HEK293 (cell line): Measurements from ENCODE around the gene CUL7.

Source experiments
- CTCF ChIA-PET: fragments of 350-600 bp; formaldehyde crosslinking; extraction: SDS; loops from one replicate; lab custom pipeline; 2021; ENCODE audit warnings: antibody characterized with exemption; lab: Yijun Ruan, JAX
- POLR2A ChIA-PET: fragments of 300-600 bp; formaldehyde crosslinking; extraction: SDS; loops from one replicate; lab custom pipeline; 2020; ENCODE audit warnings: antibody characterized with exemption, inconsistent platforms; lab: Yijun Ruan, JAX
- H3K27ac ChIP-seq: fragments of 200-500 bp; sonication (Bioruptor generic); 2 replicates; pipeline ENCODE4 v1.5.1; 2014; ENCODE audit warnings: low read depth, low read length, control low read depth, inconsistent platforms; ENCODE audit errors: extremely low read depth
- H3K36me3 ChIP-seq, 2 experiments: fragments of 200-500 bp in 1 of 2; sonication (Bioruptor generic) in 1 of 2; 1 replicate in 1 of 2; 2 replicates in 1 of 2; pipeline ENCODE4 v1.5.1; 2014 to 2017; ENCODE audit warnings: inconsistent platforms in 2 of 2, low read length in 2 of 2; ENCODE audit not compliant: control insufficient read depth in 2 of 2, insufficient read depth in 1 of 2
- H3K4me1 ChIP-seq: fragments of 200-500 bp; sonication (Bioruptor generic); 2 replicates; pipeline ENCODE4 v1.5.1; 2014; ENCODE audit warnings: mild to moderate bottlenecking, low read length, inconsistent platforms; ENCODE audit not compliant: control insufficient read depth, insufficient read depth
- H3K4me3 ChIP-seq: 2 replicates; pipeline ENCODE4 v1.5.1; 2011; ENCODE audit warnings: low read depth, mild to moderate bottlenecking, control low read depth, low read length, moderate library complexity
- H3K9me3 ChIP-seq: fragments of 200-500 bp; sonication (Bioruptor generic); 2 replicates; pipeline ENCODE4 v1.5.1; 2014; ENCODE audit warnings: low read depth, low read length, inconsistent platforms; ENCODE audit not compliant: control insufficient read depth, insufficient read depth
- ELK4 ChIP-seq: IDR thresholded peaks from 2 replicates; pipeline ENCODE4 v1.6.1; 2011; ENCODE audit warnings: mild to moderate bottlenecking, low read depth, low read length, borderline replicate concordance
- GLI2 ChIP-seq: fragments of 450-650 bp; formaldehyde crosslinking; IDR thresholded peaks from 2 replicates; pipeline ENCODE4; 2017; ENCODE audit warnings: missing biosample characterization, missing genetic modification characterization, low read depth, borderline replicate concordance
- HOXD13 ChIP-seq: sonication (generic); formaldehyde crosslinking; IDR thresholded peaks from 2 replicates; pipeline ENCODE4 v1.8.0; 2022; ENCODE audit warnings: missing genetic modification reagents, borderline replicate concordance
- KLF8 ChIP-seq: fragments of 450-650 bp; formaldehyde crosslinking; IDR thresholded peaks from 2 replicates; pipeline ENCODE4 v1.5.1; 2016; ENCODE audit warnings: missing biosample characterization, missing genetic modification characterization
- MZF1 ChIP-seq: fragments of 450-650 bp; formaldehyde crosslinking; IDR thresholded peaks from 2 replicates; pipeline ENCODE4 v1.5.1; 2017; ENCODE audit warnings: missing biosample characterization, missing genetic modification characterization, borderline replicate concordance
- PATZ1 ChIP-seq: fragments of 450-650 bp; formaldehyde crosslinking; IDR thresholded peaks from 2 replicates; pipeline ENCODE4 v1.5.1; 2016; ENCODE audit warnings: missing biosample characterization, missing genetic modification characterization
- PRDM1 ChIP-seq: fragments of 450-650 bp; formaldehyde crosslinking; IDR thresholded peaks from 2 replicates; pipeline ENCODE4; 2016; ENCODE audit warnings: missing biosample characterization, missing genetic modification characterization
- RBAK ChIP-seq: fragments of 450-650 bp; formaldehyde crosslinking; IDR thresholded peaks from 2 replicates; pipeline ENCODE4 v1.5.1; 2016; ENCODE audit warnings: missing biosample characterization, missing genetic modification characterization
- SCRT2 ChIP-seq: fragments of 450-650 bp; formaldehyde crosslinking; IDR thresholded peaks from 2 replicates; pipeline ENCODE4 v1.5.1; 2016; ENCODE audit warnings: missing biosample characterization, missing genetic modification characterization
- ZBTB17 ChIP-seq: fragments of 450-650 bp; formaldehyde crosslinking; IDR thresholded peaks from 2 replicates; pipeline ENCODE4 v1.5.1; 2016; ENCODE audit warnings: missing biosample characterization, missing genetic modification characterization
- ZFHX2 ChIP-seq: fragments of 450-650 bp; formaldehyde crosslinking; conservative IDR thresholded peaks from 2 replicates; pipeline ENCODE4 v1.5.1; 2016; ENCODE audit warnings: missing biosample characterization, missing genetic modification characterization
- ZIC2 ChIP-seq: fragments of 450-650 bp; formaldehyde crosslinking; IDR thresholded peaks from 2 replicates; pipeline ENCODE4 v1.5.1; 2016; ENCODE audit warnings: missing biosample characterization, missing genetic modification characterization
- ZNF132 ChIP-seq: fragments of 450-650 bp; formaldehyde crosslinking; IDR thresholded peaks from 2 replicates; pipeline ENCODE4 v1.5.1; 2017; ENCODE audit warnings: missing biosample characterization, missing genetic modification characterization, borderline replicate concordance
- ZNF138 ChIP-seq: fragments of 450-650 bp; formaldehyde crosslinking; IDR thresholded peaks from 2 replicates; pipeline ENCODE4 v1.5.1; 2016; ENCODE audit warnings: missing biosample characterization, missing genetic modification characterization, borderline replicate concordance
- ZNF184 ChIP-seq: fragments of 450-650 bp; IDR thresholded peaks from 2 replicates; pipeline ENCODE4 v1.5.1; 2018; ENCODE audit warnings: missing biosample characterization, mild to moderate bottlenecking, missing genetic modification characterization
- ZNF211 ChIP-seq: fragments of 450-650 bp; formaldehyde crosslinking; IDR thresholded peaks from 2 replicates; pipeline ENCODE4 v1.5.1; 2016; ENCODE audit warnings: low read depth, missing biosample characterization, missing genetic modification characterization
- ZNF280D ChIP-seq: fragments of 450-650 bp; formaldehyde crosslinking; IDR thresholded peaks from 2 replicates; pipeline ENCODE4 v1.5.1; 2016; ENCODE audit warnings: missing biosample characterization, missing genetic modification characterization
- ZNF341 ChIP-seq: fragments of 450-650 bp; formaldehyde crosslinking; IDR thresholded peaks from 2 replicates; pipeline ENCODE4; 2016; ENCODE audit warnings: low read depth, missing biosample characterization, missing genetic modification characterization
- ZNF362 ChIP-seq: fragments of 450-650 bp; formaldehyde crosslinking; IDR thresholded peaks from 2 replicates; pipeline ENCODE4 v1.5.1; 2016; ENCODE audit warnings: missing biosample characterization, missing genetic modification characterization
- ZNF37A ChIP-seq: fragments of 450-650 bp; IDR thresholded peaks from 2 replicates; pipeline ENCODE4 v1.5.1; 2018; ENCODE audit warnings: missing biosample characterization, missing genetic modification characterization
- ZNF521 ChIP-seq: fragments of 450-650 bp; formaldehyde crosslinking; IDR thresholded peaks from 2 replicates; pipeline ENCODE4 v1.5.1; 2017; ENCODE audit warnings: missing biosample characterization, mild to moderate bottlenecking, missing genetic modification characterization
- ZNF548 ChIP-seq: fragments of 450-650 bp; formaldehyde crosslinking; IDR thresholded peaks from 2 replicates; pipeline ENCODE4 v1.5.1; 2016; ENCODE audit warnings: missing biosample characterization, missing genetic modification characterization
- ZNF585B ChIP-seq: fragments of 450-650 bp; formaldehyde crosslinking; IDR thresholded peaks from 2 replicates; pipeline ENCODE4 v1.5.1; 2016; ENCODE audit warnings: missing biosample characterization, missing genetic modification characterization
- ZNF621 ChIP-seq: fragments of 450-650 bp; formaldehyde crosslinking; IDR thresholded peaks from 2 replicates; pipeline ENCODE4 v1.5.1; 2017; ENCODE audit warnings: missing biosample characterization, missing genetic modification characterization
- ZNF645 ChIP-seq: fragments of 450-650 bp; formaldehyde crosslinking; IDR thresholded peaks from 2 replicates; pipeline ENCODE4; 2016; ENCODE audit warnings: missing biosample characterization, missing genetic modification characterization
- ZNF785 ChIP-seq: fragments of 450-650 bp; formaldehyde crosslinking; IDR thresholded peaks from 2 replicates; pipeline ENCODE4 v1.5.1; 2016; ENCODE audit warnings: missing biosample characterization, missing genetic modification characterization
- ZNF843 ChIP-seq: fragments of 450-650 bp; formaldehyde crosslinking; IDR thresholded peaks from 2 replicates; pipeline ENCODE4 v1.5.1; 2016; ENCODE audit warnings: missing biosample characterization, missing genetic modification characterization
- ZSCAN18 ChIP-seq: fragments of 450-650 bp; formaldehyde crosslinking; IDR thresholded peaks from 2 replicates; pipeline ENCODE4 v1.5.1; 2016; ENCODE audit warnings: missing biosample characterization, missing genetic modification characterization

Gene CUL7

GRCh38 chr6:43053545-43054205 is at the start of gene CUL7:
TSS of gene CUL7 (minus strand) at chr6:43053851. CDS start at chr6:43052788, 1,063 bp downstream.
- Histone ChIP-seq H3K27ac (peak within 1 kb of the TSS; percentile 85), H3K36me3 (peaks cover 22 to 71% of the 10 kb centered on the region in 2 experiments; a peak in 2 of 3 replicates), H3K4me1 (peaks cover 9% of the 10 kb centered on the region), H3K4me3 (peak within 1 kb of the TSS; percentile 74), H3K9me3 (no peaks in the 10 kb centered on the region)
- ChIA-PET POLR2A (interaction anchor here (0.5 to 3.3 kb wide), 36 partner anchors 9 to 911 kb away, joined by 3 to 50 read pairs (median 6); partner anchors contain the start of genes C6orf132, CNPY3, CUL9 and GNMT), CTCF (interaction anchor here (0.6 to 1.7 kb wide), 9 partner anchors 15 to 979 kb away, joined by 3 to 8 read pairs (median 3); no protein-coding TSS in a partner anchor)
- TF ChIP-seq ZNF785 (tag by site-specific recombination) (0 out of 2 replicates have a peak, but pooled peaks have one; percentile 41), ZNF138 (tag by site-specific recombination) (0 out of 2 replicates have a peak, but pooled peaks have one; percentile 9), SCRT2 (tag by site-specific recombination) (no peak), ZIC2 (tag by site-specific recombination) (peak; percentile 55), ZNF211 (tag by site-specific recombination) (no peak), ZBTB17 (tag by site-specific recombination) (peak; percentile 59), KLF8 (tag by site-specific recombination) (peak; percentile 92), MZF1 (no peak), RBAK (tag by site-specific recombination) (no peak), HOXD13 (CRISPR knock-in tag) (0 out of 2 replicates have a peak, but pooled peaks have one; percentile 8), ELK4 (peak; percentile 71; the same call in 1 of the 2 replicates), ZNF37A (tag by site-specific recombination) (no peak), ZFHX2 (tag by site-specific recombination) (no peak), ZNF341 (tag by site-specific recombination) (peak; percentile 76), ZNF645 (no peak), ZNF843 (tag by site-specific recombination) (peak; percentile 55; the same call in 1 of the 2 replicates), ZNF362 (tag by site-specific recombination) (no peak), ZNF184 (no peak), ZNF280D (tag by site-specific recombination) (no peak), PATZ1 (tag by site-specific recombination) (peak; percentile 93), ZNF132 (tag by site-specific recombination) (no peak), ZNF585B (tag by site-specific recombination) (no peak), ZNF621 (no peak), ZNF521 (no peak), PRDM1 (tag by site-specific recombination) (no peak), ZNF548 (tag by site-specific recombination) (no peak), ZSCAN18 (tag by site-specific recombination) (no peak), GLI2 (tag by site-specific recombination) (no peak)
